MM.1S (cell line): ENCODE results near the gene MLPH.

Experiments
- DNase-seq: peaks from one replicate; pipeline ENCODE4 v3.0.0-alpha.2; 2015
- H2AFZ ChIP-seq: fragments of 300-600 bp; sonication (generic); 2 replicates; pipeline ENCODE4 v1.6.0; 2016; ENCODE audit warnings: antibody characterized with exemption, low read length
- H3F3A ChIP-seq: fragments of 300-600 bp; sonication (generic); 2 replicates; pipeline ENCODE4 v1.6.1; 2016; ENCODE audit warnings: mild to moderate bottlenecking, antibody characterized with exemption, low read length, moderate library complexity, mixed read lengths; ENCODE audit not compliant: insufficient read depth
- H3K27ac ChIP-seq: fragments of 300-600 bp; sonication (generic); 2 replicates; pipeline ENCODE4 v1.5.1; 2016; ENCODE audit warnings: mild to moderate bottlenecking, low read length
- H3K27me3 ChIP-seq: fragments of 300-600 bp; sonication (generic); replicated peaks from 2 replicates; pipeline ENCODE4 v1.6.0; 2016; ENCODE audit warnings: low read length; ENCODE audit not compliant: insufficient read depth
- H3K36me3 ChIP-seq: fragments of 300-600 bp; sonication (generic); replicated peaks from 2 replicates; pipeline ENCODE4 v1.6.1; 2016; ENCODE audit warnings: mild to moderate bottlenecking, low read length, mixed read lengths; ENCODE audit not compliant: insufficient read depth
- H3K4me1 ChIP-seq: fragments of 300-600 bp; sonication (generic); 2 replicates; pipeline ENCODE4 v1.6.1; 2016; ENCODE audit warnings: low read length, mixed read lengths
- H3K4me2 ChIP-seq: fragments of 300-600 bp; sonication (generic); 2 replicates; pipeline ENCODE4 v1.6.0; 2016; ENCODE audit warnings: low read depth, low read length
- H3K4me3 ChIP-seq: fragments of 300-600 bp; sonication (generic); 2 replicates; pipeline ENCODE4 v1.5.1; 2016; ENCODE audit warnings: low read length, mixed read lengths
- H3K79me2 ChIP-seq: fragments of 300-600 bp; sonication (generic); 2 replicates; pipeline ENCODE4 v1.6.1; 2016; ENCODE audit warnings: mixed run types, low read length, mixed read lengths
- H3K9ac ChIP-seq: fragments of 300-600 bp; sonication (generic); 2 replicates; pipeline ENCODE4 v1.6.1; 2016; ENCODE audit warnings: low read length, mixed read lengths
- H3K9me2 ChIP-seq: fragments of 300-600 bp; sonication (generic); replicated peaks from 2 replicates; pipeline ENCODE4 v1.6.1; 2016; ENCODE audit warnings: mild to moderate bottlenecking, low read length, mixed read lengths; ENCODE audit not compliant: insufficient read depth
- H3K9me3 ChIP-seq: fragments of 300-600 bp; sonication (generic); replicated peaks from 2 replicates; pipeline ENCODE4 v1.6.1; 2016; ENCODE audit warnings: mild to moderate bottlenecking, low read length, mixed read lengths; ENCODE audit not compliant: insufficient read depth
- H4K20me1 ChIP-seq: fragments of 300-600 bp; sonication (generic); 2 replicates; pipeline ENCODE4 v1.6.1; 2016; ENCODE audit warnings: mild to moderate bottlenecking, low read length, moderate library complexity, mixed read lengths; ENCODE audit not compliant: insufficient read depth
- EZH2 ChIP-seq: fragments of 300-600 bp; sonication (generic); optimal IDR thresholded peaks from 2 replicates; pipeline ENCODE3; 2017; ENCODE audit warnings: low read depth, mild to moderate bottlenecking, antibody characterized with exemption, low read length, mixed read lengths
- EZH2phosphoT487 ChIP-seq: fragments of 300-600 bp; sonication (generic); IDR thresholded peaks from 2 replicates; pipeline ENCODE4 v1.6.1; 2018; ENCODE audit warnings: antibody characterized with exemption, low read length
- TF ChIP-seq, protein P1 (sequence below): fragments of 300-600 bp; sonication (generic); IDR thresholded peaks from 2 replicates; pipeline ENCODE4 v1.5.1; 2016; ENCODE audit warnings: antibody characterized with exemption, low read length, mixed read lengths

The MLPH gene

GRCh38 chr2:237565974-237566373 lies 78.9 kb downstream of the MLPH start:
- Histone ChIP-seq H3K27me3 (peaks cover 6% of the 10 kb centered on the region), H3K9me2 (no peaks in the 10 kb centered on the region), H3K36me3 (no peaks in the 10 kb centered on the region), H3K4me1 (no peaks in the 10 kb centered on the region), H3K4me3 (no peak overlapping the region), H3K27ac (no peak overlapping the region), H3K79me2 (no peaks in the 10 kb centered on the region), H2AFZ (no peak overlapping the region), H4K20me1 (no peaks in the 10 kb centered on the region), H3F3A (no peaks in the 10 kb centered on the region), H3K9me3 (no peaks in the 10 kb centered on the region), H3K9ac (no peak overlapping the region), H3K4me2 (no peak overlapping the region)
- TF ChIP-seq, protein P1, sequence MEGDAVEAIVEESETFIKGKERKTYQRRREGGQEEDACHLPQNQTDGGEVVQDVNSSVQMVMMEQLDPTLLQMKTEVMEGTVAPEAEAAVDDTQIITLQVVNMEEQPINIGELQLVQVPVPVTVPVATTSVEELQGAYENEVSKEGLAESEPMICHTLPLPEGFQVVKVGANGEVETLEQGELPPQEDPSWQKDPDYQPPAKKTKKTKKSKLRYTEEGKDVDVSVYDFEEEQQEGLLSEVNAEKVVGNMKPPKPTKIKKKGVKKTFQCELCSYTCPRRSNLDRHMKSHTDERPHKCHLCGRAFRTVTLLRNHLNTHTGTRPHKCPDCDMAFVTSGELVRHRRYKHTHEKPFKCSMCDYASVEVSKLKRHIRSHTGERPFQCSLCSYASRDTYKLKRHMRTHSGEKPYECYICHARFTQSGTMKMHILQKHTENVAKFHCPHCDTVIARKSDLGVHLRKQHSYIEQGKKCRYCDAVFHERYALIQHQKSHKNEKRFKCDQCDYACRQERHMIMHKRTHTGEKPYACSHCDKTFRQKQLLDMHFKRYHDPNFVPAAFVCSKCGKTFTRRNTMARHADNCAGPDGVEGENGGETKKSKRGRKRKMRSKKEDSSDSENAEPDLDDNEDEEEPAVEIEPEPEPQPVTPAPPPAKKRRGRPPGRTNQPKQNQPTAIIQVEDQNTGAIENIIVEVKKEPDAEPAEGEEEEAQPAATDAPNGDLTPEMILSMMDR: no peak
- TF ChIP-seq EZH2 (no peak), EZH2phosphoT487 (no peak)
- no peak for DNase-seq

DNA sequence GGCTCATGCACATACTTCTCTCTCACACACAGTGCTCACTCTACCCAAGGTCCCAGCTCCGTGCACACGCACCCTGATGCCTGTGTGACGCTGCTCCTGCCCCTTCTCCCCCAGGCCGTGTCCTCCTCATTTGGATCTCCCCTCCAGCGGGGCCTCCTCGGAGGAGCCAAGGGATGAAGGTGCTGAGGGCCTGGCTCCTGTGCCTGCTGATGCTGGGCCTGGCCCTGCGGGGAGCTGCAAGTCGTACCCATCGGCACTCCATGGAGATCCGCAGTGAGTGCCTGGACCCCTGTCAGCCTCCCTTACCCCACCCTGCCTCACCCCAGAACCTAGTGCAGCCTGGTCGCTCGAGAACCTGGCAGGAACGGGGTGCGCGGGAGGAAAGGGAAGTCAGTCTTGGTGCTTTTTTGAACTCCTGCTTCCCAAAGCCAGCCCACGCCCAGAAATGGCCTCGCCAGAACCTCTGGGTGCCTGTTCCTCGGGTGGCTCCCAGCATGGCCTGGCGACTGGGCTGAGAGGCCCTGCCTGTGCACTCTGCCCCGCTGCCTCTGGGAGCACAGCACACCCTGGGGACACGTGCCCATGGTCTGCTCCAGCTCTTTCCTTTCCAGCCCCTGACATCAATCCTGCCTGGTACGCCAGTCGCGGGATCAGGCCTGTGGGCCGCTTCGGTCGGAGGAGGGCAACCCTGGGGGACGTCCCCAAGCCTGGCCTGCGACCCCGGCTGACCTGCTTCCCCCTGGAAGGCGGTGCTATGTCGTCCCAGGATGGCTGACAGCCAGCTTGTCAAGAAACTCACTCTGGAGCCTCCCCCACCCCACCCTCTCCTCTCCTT lies 79.6 kb downstream of the MLPH start, which contains the start of gene PRLH:
Gene PRLH (plus strand): TSS at position 174 of the 835 bp plus-strand sequence. CDS start 0 bp downstream, at position 174.
- Histone ChIP-seq H3K4me3 (no peak within 1 kb of the TSS), H3K36me3 (no peaks in the 10 kb centered on the region), H3K4me1 (peaks cover under 1% of the 10 kb centered on the region; the same call in 1 of the 2 replicates), H4K20me1 (no peaks in the 10 kb centered on the region), H3K79me2 (no peaks in the 10 kb centered on the region), H3K9me2 (no peaks in the 10 kb centered on the region), H3K4me2 (no peak within 1 kb of the TSS), H3F3A (no peaks in the 10 kb centered on the region), H2AFZ (no peak within 1 kb of the TSS), H3K27me3 (peaks cover 6% of the 10 kb centered on the region), H3K27ac (no peak within 1 kb of the TSS), H3K9me3 (no peaks in the 10 kb centered on the region), H3K9ac (no peak within 1 kb of the TSS)
- TF ChIP-seq EZH2phosphoT487: no peak
- TF ChIP-seq, protein P1: no peak
- TF ChIP-seq EZH2: no peak
- no peak for DNase-seq

GRCh38 chr2:237567276-237568029 lies 80.4 kb downstream of the MLPH start:
- no peaks in the 10 kb centered on the region for H3K27me3 ChIP-seq
- no peaks in the 10 kb centered on the region for H4K20me1 ChIP-seq
- TF ChIP-seq EZH2phosphoT487 (no peak), EZH2 (no peak)
- TF ChIP-seq, protein P1: no peak
- H3K4me3 ChIP-seq: no peak overlapping the region
- DNase-seq: no peak
- no peak overlapping the region for H3K27ac ChIP-seq
- H3K9me3 ChIP-seq: no peaks in the 10 kb centered on the region
- no peak overlapping the region for H2AFZ ChIP-seq
- H3K9me2 ChIP-seq: no peaks in the 10 kb centered on the region
- no peaks in the 10 kb centered on the region for H3K36me3 ChIP-seq
- H3K4me2 ChIP-seq: no peak overlapping the region
- H3K79me2 ChIP-seq: no peaks in the 10 kb centered on the region
- no peak overlapping the region for H3K9ac ChIP-seq
- peaks cover 6% of the 10 kb centered on the region for H3K4me1 ChIP-seq
- H3F3A ChIP-seq: no peaks in the 10 kb centered on the region
